Left renal pelvis (tissue), 4 donors: Measurements from ENCODE around the gene ANKRD10. TPM values are rescaled to one million over a fixed set of nuclear protein-coding genes. Genes with fewer than 3 reads are reported as not detected.

Experiments
- DNase-seq, 4 donors: peaks; one replicate each; pipeline ENCODE4 v3.0.0-alpha.2; 2013; ENCODE audit warnings: low read depth in 4 of 4, low spot score in 3 of 4
- polyA plus RNA-seq, 4 donors: library from polyadenylated mRNA; unstranded; fragments of 120-200 nt; gene quantifications; one replicate each; pipeline ENCODE4 v1.2.1, GENCODE V29; 2013; ENCODE audit not compliant: insufficient read length in 4 of 4

ANKRD10 gene
- polyA plus RNA-seq, 4 donors: 236 to 381 (median 251) TPM

GRCh38 chr13:110835721-110836604 is 78.9 kb downstream of the ANKRD10 start:
- no peak for DNase-seq

GRCh38 chr13:110834572-110834971 is 80.3 kb downstream of the ANKRD10 start:
- DNase-seq: no peak

GRCh38 chr13:110832531-110832930 is 82.3 kb downstream of the ANKRD10 start:
- DNase-seq: no peak

- no peak for DNase-seq
Measured at GRCh38 chr13:110832205-110832479, 82.7 kb downstream of the ANKRD10 start.

DNA sequence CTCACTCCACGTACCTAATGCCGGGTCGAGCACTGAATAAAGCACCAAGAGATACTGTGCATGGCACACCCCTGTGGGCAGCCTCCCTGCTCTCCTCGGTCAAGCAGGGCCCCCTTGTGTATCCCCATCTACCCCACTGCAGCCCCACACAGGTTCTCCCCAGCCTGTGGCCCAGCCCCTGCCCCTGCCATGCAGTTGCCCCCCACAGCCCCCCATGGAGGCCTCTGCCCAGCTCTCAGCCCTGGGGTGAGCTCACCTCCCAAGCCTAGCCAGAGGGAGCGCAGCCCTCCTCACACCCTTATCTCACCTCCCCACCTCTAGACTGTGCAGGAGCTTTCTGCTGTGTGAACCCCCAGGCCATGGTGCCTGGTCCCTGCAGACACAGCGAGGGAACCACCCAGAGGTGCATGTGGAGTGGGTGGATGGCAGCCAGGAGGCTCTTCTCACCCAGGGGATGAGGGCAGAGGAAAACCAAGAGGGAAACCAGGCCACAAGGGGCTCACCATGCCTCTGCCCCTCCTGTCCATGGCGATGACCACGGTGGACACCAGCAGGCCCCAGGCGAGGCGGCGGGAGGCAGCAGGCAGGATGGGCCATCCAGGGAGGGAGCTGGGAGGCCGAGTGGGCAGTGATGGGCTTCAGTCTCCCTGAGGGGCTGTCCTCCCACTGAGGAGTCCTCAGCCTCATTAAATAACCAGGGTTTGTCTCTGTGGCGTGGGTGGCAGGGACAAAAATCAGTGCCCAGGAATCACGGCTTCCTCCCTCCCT is 83.2 kb downstream of the ANKRD10 start:
- no peak for DNase-seq

GRCh38 chr13:110830800-110831371 is 84.0 kb downstream of the ANKRD10 start:
- no peak for DNase-seq

DNA sequence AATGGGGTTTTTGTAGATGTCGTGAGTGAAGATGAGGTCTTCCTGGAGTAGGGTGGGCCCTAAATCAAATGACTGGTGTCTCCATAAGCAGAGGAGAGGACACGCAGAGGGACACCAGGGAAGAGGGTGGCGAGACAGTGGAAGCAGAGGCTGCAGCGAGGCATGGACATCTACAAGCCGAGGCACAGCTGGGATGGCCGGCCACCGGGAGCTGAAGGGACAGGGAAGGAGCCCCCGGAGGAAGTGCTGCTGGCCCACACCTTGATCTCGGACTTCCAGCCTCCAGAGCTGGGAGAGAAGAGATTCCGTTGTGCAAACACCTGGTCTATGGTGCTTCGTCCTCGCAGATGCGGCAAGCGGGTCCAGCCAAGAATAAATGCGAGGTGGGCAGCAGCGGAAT is 84.5 kb downstream of the ANKRD10 start:
- no peak for DNase-seq

- DNase-seq: no peak
Measured at GRCh38 chr13:110829486-110829885, 85.4 kb downstream of the ANKRD10 start.

DNA sequence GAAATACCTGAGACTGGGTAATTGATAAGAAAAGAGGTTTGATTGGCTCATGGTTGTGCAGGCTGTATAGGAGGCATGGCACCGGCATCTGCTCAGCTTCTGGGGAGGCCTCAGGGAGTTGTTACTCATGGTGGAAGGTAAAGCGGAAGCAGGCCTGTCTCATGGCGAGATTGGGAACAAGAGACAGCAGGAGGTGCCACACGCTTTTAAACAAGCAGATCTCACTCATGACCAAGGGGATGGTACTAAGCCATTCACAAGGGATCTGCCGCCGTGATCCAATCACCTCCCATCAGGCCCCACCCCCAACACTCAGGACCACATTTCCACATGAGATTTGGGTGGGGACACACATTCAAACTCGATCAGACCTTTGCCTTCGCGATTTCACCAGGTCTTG is 86.2 kb downstream of the ANKRD10 start:
- no peak for DNase-seq

Other genes with a start within 250 kb of the ANKRD10 start
- gene CARS2, start 209.0 kb downstream of the ANKRD10 start, polyA plus RNA-seq: 10 to 100 TPM; 47.9 to 81.9 (median 62.0) TPM
- 10 to 100 TPM; 21.2 to 43.1 (median 28.1) TPM for gene ING1, start 201.4 kb downstream of the ANKRD10 start, polyA plus RNA-seq
- gene ARHGEF7, start 200.2 kb upstream of the ANKRD10 start, polyA plus RNA-seq: 10 to 100 TPM; 65.6 to 89.0 (median 71.8) TPM